Stimulated activated CD8-positive, alpha-beta memory T cell treated with anti-CD3 and anti-CD28 coated beads, Interleukin-12 subunit alpha, Interleukin-12 subunit beta, amount 100 ng/mL, for 4 hours (primary cell): ENCODE measurements around the gene PTOV1.

Experiments
- DNase-seq: peaks from one replicate; pipeline ENCODE4 v3.0.0-alpha.2; 2020; ENCODE audit warnings: low read depth

The PTOV1 gene

GRCh38 chr19:49844138-49845095 lies 6.5 kb upstream of the PTOV1 start:
- no peak for DNase-seq

GRCh38 chr19:49845414-49845813 lies 5.5 kb upstream of the PTOV1 start:
- no peak for DNase-seq

DNA sequence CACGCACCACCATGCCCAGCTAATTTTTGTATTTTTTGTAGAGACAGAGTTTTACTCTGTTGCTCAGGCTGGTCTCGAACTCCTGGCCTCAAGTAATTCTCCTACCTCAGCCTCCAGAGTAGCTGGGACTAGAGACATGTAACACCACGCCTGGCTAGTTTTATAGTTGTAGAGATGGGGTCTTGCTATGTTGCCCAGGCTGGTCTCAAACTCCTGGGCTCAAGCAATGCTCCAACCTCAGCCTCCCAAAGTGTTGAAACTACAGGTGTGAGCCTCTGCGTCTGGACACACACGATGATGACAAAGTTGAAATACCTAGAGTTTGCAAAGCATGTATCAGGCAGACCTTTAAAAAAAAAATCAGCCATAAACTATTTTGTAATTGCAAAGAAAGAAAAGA lies 4.6 kb upstream of the PTOV1 start:
- DNase-seq = no peak

DNA sequence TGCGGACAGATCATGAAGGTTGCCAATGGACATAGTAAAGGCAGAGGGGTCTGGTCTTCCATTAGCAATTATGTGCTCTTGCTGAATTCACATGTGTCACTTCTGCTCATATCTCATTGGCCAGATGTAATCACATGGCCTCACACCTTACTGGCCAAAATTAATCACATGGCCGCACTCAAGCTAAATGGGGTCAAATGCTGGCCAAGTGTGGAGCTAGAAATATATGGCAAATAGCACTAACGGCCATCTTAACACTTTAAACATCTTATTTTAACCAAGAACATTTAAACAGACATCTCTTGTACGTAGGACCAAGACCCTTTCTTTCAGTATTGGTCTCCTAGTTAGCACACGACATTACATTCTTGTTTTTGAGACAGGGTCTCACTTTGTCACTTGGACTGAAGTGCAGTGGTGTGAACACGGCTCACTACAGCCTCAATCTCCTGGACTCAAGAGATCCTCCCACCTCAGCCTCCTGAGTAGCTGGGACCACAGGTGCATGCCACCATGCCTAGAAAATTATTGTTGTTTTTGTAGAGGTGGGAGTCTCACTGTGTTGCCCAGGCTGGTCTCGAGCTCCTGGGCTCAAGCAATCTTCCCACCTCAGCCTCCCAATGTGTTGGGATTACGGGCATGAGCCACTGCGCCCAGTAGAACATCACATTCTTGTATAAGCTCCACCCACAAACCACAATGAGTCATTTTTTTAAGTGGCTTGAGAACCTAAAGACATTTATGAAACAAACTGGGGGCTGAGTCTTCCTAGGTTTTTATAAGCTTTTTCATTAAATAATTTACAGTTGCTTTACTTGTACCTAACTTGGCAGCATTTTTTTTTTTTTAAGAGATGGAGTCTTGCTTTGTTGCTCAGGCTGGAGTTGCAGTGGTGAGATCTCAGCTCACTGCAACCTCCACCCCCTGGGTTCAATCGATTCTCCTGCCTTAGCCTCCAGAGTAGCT lies 2.9 kb upstream of the PTOV1 start:
- no peak for DNase-seq

GRCh38 chr19:49848938-49849337 lies 2.0 kb upstream of the PTOV1 start:
- no peak for DNase-seq

DNA sequence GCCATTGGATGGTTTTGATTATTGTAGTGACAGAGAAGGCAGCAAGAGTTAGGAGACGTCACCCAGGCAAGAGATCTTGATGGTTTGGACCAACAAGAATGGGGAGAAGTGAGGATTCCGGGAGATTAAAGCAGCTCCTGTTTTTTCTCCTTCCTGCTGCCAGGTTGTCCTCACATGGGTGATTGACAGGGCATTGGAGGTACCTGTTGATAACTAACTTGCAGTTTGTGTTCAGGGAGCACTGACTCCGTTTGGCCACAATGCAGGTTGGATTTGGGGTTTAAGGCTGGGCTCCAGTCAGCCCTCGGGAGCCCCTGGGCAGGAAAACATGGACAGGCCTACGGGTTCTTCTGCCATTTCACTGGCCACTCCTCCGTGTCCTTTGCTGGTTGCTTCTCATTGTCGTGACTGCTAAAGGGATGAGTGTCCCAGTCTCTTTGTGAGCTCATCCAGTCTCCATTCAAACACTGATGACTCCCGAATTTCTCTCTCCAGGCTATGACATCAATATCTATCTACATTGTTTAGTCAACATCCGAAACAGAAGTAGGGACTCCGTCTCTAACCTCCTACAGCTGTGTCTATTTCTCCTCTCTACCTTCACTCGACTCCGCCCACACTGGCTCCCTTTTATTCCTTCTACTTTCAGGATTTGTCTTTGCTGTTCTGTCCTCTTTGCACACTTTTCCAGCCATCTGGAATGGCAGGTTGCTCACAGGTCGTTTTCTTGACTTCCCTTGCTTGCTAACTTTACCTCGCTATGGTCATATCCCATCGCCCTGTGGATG lies 1.3 kb upstream of the PTOV1 start:
- DNase-seq = no peak

- no peak for DNase-seq
Measured at GRCh38 chr19:49850221-49850486, 805 bp upstream of the PTOV1 start.

- no peak for DNase-seq
Measured at GRCh38 chr19:49851456-49852259, 699 bp downstream of the PTOV1 start.

GRCh38 chr19:49852631-49853126 lies 1.7 kb downstream of the PTOV1 start:
- DNase-seq = no peak

- DNase-seq = no peak
Measured at GRCh38 chr19:49853852-49854377, 3.0 kb downstream of the PTOV1 start.

GRCh38 chr19:49854378-49855263 lies 3.7 kb downstream of the PTOV1 start:
- no peak for DNase-seq

DNA sequence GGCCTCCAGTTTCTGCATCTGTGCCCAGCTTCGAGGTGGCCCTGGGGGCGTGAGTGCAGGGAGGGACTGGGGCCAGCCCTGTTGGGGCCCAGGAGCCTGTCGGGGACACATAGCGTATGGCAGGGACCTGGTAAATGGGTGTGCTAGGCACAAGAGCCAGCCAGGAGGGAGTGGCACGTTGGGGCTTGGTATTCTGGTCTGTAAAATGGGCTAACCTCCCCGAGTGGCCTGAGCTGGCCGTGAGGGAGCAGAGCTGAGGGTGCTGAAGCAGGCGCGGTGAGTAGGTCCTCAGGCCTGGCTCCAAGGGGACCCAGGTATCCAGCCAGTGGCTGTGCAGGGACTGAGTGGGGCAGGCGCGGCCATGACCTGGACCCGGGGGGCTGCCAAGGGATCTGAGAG lies 4.3 kb downstream of the PTOV1 start:
- no peak for DNase-seq

- no peak for DNase-seq
Measured at GRCh38 chr19:49855676-49856573, 5.0 kb downstream of the PTOV1 start.

- DNase-seq = no peak
Measured at GRCh38 chr19:49856574-49857021, 5.6 kb downstream of the PTOV1 start.

DNA sequence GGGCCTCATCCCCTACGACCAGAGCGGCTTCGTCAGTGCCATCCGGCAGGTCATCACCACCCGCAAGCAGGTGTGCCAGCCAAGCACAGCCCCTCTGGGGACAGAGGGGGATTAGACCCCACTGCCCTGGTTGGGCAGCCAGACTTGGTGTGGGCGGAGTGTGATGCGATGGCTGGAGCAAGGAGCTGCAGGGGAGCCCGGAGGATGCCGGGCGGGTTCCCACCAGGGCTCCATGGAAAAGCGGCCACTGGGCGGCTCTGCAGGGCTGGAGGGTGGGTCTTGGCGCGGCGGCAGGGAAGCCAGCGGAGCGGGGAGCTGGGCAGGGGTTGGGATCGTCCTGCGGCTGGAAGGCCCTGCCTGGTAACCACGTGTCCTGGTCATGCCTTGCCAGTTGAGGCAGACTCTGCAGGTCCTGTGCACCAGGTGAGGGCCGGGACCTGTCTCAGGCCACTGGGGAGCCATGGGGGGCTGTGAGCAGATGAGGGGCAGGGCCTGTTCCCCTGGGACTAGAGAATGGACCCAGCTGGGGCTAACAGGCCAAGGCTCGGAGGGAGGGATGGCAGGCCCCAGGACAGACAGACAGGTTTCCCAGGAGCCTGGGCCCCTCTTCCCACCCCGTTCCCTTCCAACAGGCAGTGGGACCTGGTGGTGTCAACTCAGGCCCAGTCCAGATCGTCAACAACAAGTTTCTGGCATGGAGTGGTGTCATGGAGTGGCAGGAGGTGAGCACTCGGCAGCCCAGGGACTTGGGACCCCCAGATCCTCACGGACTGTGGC lies 6.3 kb downstream of the PTOV1 start:
- no peak for DNase-seq

DNA sequence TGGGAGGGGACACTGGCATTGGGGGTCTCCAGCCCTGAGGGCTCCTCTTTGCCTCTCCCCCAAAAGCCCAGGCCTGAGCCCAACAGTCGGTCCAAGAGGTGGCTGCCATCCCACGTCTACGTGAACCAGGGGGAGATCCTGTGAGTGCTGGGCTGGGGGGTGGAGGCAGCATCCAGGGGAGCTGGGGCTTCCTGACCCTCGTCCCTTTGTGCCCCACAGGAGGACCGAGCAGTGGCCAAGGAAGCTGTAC lies 6.8 kb downstream of the PTOV1 start:
- no peak for DNase-seq

DNA sequence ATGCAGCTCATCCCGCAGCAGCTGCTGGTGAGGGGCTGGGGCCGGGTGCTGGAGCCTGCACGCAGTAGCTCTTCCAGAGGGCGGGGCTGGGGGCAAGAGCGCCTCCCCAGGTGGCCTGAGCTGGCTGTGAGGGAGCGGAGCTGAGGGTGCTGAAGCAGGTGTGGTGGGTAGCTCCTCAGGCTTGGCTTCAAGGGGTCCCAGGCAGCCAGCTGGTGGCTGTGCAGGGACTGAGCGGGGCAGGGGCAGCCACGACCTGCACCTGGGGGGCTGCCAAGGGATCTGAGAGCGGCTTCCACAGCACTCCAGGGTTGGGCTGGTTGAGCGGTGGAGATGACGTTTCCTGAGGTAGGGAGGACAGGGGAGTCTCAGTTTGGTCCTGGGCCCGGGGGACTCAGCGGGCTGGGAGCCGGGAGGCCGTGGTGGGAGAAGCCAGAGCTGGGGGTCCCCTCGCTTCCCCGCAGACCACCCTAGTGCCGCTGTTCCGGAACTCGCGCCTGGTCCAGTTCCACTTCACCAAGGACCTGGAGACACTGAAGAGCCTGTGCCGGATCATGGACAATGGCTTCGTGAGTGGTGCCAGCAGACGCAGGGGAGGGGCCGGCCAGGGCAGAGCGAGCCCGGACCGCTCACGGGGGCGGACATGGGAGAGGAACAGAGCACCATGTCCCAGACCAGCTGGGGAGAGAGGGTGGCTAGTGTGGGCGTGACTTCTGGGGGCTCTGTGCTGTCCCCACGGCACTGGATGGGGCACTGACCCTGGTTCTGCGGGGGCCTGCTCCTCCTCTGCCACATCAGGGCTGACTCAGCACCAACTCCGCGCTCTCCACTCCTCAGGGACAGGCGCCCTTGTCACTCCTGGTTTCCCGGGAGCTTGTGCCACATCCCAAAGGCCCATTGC lies 7.4 kb downstream of the PTOV1 start:
- no peak for DNase-seq
